Kidney epithelial cell (primary cell): ENCODE measurements around the gene ZEB2. TPM values are rescaled to one million over a fixed set of nuclear protein-coding genes. Genes with fewer than 3 reads are reported as not detected.

ENCODE experiments used
- DNase-seq: peaks from one replicate; pipeline ENCODE4 v3.0.0-alpha.2; 2010; ENCODE audit warnings: low read depth
- H3K27me3 ChIP-seq: 2 replicates; pipeline ENCODE4 v1.6.0; 2011; ENCODE audit warnings: low read length; ENCODE audit not compliant: control insufficient read depth, insufficient read depth
- H3K36me3 ChIP-seq: 2 replicates; pipeline ENCODE4 v1.5.1; 2011; ENCODE audit warnings: low read length; ENCODE audit not compliant: control insufficient read depth, insufficient read depth
- H3K4me3 ChIP-seq: 2 replicates; pipeline ENCODE4 v1.5.1; 2011; ENCODE audit warnings: low read depth, mild to moderate bottlenecking, control low read depth, low read length
- CTCF ChIP-seq: IDR thresholded peaks from 2 replicates; pipeline ENCODE4 v1.5.1; 2011; ENCODE audit warnings: mild to moderate bottlenecking, moderate library complexity, low read length, control low read depth, inconsistent platforms; ENCODE audit not compliant: insufficient read depth, poor library complexity, severe bottlenecking
- total RNA-seq: library from RNA; depleted of rRNA; stranded (reverse); fragments of >200 nt; gene quantifications from 2 replicates; pipeline ENCODE4 v1.2.3, GENCODE V29; 2015

Gene ZEB2
- total RNA-seq, 1 donor from 2014 or later: 14.7 TPM

GRCh38 chr2:144459286-144459685 lies 60.6 kb downstream of the ZEB2 start:
- DNase-seq: no peak
- H3K36me3 ChIP-seq: no peaks in the 10 kb centered on the region
- no peaks in the 10 kb centered on the region for H3K27me3 ChIP-seq
- TF ChIP-seq CTCF: no peak
- no peak overlapping the region for H3K4me3 ChIP-seq

DNA sequence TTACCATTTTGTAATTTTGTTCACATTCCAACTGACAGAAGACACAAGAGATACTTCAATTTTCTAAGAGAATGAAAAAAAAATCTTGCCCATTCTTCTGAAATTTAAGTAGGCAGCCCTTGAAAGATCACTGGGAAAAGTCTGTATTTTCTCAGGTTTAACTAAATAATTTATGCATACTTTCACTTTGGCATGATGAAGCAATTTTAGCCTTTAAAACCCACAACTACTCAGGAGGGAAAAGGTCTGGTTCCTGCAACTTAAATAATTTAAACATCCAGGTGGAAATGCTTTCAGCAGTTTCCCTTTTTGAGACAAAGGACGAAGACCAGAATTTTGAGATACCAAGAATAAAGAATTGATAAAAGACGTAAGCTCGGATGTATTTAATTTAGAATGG lies 61.4 kb downstream of the ZEB2 start:
- no peak for TF ChIP-seq CTCF
- Histone ChIP-seq H3K27me3 (no peaks in the 10 kb centered on the region), H3K36me3 (no peaks in the 10 kb centered on the region), H3K4me3 (no peak overlapping the region)
- DNase-seq: no peak

- H3K36me3 ChIP-seq: no peaks in the 10 kb centered on the region
- H3K4me3 ChIP-seq: no peak overlapping the region
- peak; percentile 63 for DNase-seq
- no peak for TF ChIP-seq CTCF
- no peaks in the 10 kb centered on the region for H3K27me3 ChIP-seq
Measured at GRCh38 chr2:144456680-144457079, 63.2 kb downstream of the ZEB2 start.

DNA sequence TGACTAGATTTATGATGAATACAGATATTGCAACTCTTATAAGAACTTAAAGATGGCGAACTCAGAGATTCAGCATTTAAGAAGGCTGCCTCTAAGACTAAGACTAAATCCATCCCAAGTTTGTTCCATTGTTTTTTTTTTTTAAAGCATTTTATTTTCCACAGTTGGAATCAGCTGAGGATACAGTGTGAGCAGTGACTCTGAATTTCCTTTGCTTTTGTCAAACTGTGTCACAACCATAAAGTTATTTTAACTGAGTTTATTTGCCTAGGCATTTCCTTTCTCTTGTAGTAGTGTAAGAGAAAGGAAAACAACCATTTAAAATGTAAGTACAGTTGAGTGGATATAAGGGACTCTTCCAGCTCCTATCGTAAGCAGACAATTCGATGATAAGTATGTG lies 63.9 kb downstream of the ZEB2 start:
- TF ChIP-seq CTCF: no peak
- no peaks in the 10 kb centered on the region for H3K36me3 ChIP-seq
- H3K27me3 ChIP-seq: no peaks in the 10 kb centered on the region
- no peak overlapping the region for H3K4me3 ChIP-seq
- no peak for DNase-seq

- no peaks in the 10 kb centered on the region for H3K36me3 ChIP-seq
- no peak for TF ChIP-seq CTCF
- H3K4me3 ChIP-seq: no peak overlapping the region
- no peak for DNase-seq
- no peaks in the 10 kb centered on the region for H3K27me3 ChIP-seq
Measured at GRCh38 chr2:144454466-144455287, 65.2 kb downstream of the ZEB2 start.
